ENCODE measurements around the gene APLP2.

GRCh38 chr11:130145311-130145812, 75.7 kb downstream of the APLP2 start:
- TF ChIP-seq POLR2A (IDR thresholded peaks at IDR 0.05) (no peak), CTCF (IDR thresholded peaks at IDR 0.05) (no peak)
